Astrocyte (in vitro differentiated cells and primary cell): ENCODE results near the gene SNRPD3. TPM values are rescaled to one million over a fixed set of nuclear protein-coding genes. Genes with fewer than 3 reads are reported as not detected.

Source experiments
- DNase-seq: peaks from one replicate; pipeline ENCODE4 v3.0.0-alpha.2; 2010; ENCODE audit warnings: low read depth
- FAIRE-seq: peaks from 2 replicates; lab custom pipeline; 2011; peaks lifted over from hg19 to GRCh38; lab: Jason Lieb, UNC
- H2AFZ ChIP-seq: 2 replicates; pipeline ENCODE4 v1.6.0; 2012; ENCODE audit warnings: low read depth, low read length, inconsistent platforms
- H3K27ac ChIP-seq: 2 replicates; pipeline ENCODE4 v1.5.1; 2011; ENCODE audit warnings: low read depth, low read length, inconsistent platforms
- H3K27me3 ChIP-seq: 2 replicates; pipeline ENCODE4 v1.6.0; 2011; ENCODE audit warnings: low read length, inconsistent platforms; ENCODE audit not compliant: insufficient read depth
- H3K36me3 ChIP-seq: 2 replicates; pipeline ENCODE4 v1.5.1; 2011; ENCODE audit warnings: low read length, inconsistent platforms; ENCODE audit not compliant: insufficient read depth
- H3K4me1 ChIP-seq: 2 replicates; pipeline ENCODE4 v1.5.1; 2011; ENCODE audit warnings: low read length, inconsistent platforms; ENCODE audit not compliant: insufficient read depth
- H3K4me2 ChIP-seq: 2 replicates; pipeline ENCODE4 v1.6.0; 2012; ENCODE audit warnings: low read length, inconsistent platforms
- H3K4me3 ChIP-seq: 2 replicates; pipeline ENCODE4 v1.5.1; 2011; ENCODE audit warnings: low read depth, mild to moderate bottlenecking, low read length, inconsistent platforms; ENCODE audit not compliant: insufficient read depth
- H3K79me2 ChIP-seq: 2 replicates; pipeline ENCODE4 v1.6.0; 2012; ENCODE audit warnings: mild to moderate bottlenecking, low read length, inconsistent platforms; ENCODE audit not compliant: insufficient read depth
- H3K9ac ChIP-seq: 2 replicates; pipeline ENCODE4 v1.6.0; 2012; ENCODE audit warnings: mild to moderate bottlenecking, low read length, inconsistent platforms
- H3K9me3 ChIP-seq: 2 replicates; pipeline ENCODE4 v1.5.1; 2012; ENCODE audit warnings: low read depth, mild to moderate bottlenecking, low read length, inconsistent platforms; ENCODE audit not compliant: insufficient read depth
- H4K20me1 ChIP-seq: 2 replicates; pipeline ENCODE4 v1.6.0; 2012; ENCODE audit warnings: low read length, inconsistent platforms; ENCODE audit not compliant: insufficient read depth
- H3K27ac Mint-ChIP-seq: one replicate; pipeline ENCODE4 v1.8.0; 2021; ENCODE audit warnings: mild to moderate bottlenecking, mixed read lengths; ENCODE audit not compliant: unreplicated experiment
- H3K27me3 Mint-ChIP-seq: one replicate; pipeline ENCODE4 v1.8.0; 2021; ENCODE audit warnings: low read depth, mixed read lengths; ENCODE audit not compliant: unreplicated experiment
- H3K36me3 Mint-ChIP-seq: one replicate; pipeline ENCODE4 v1.8.0; 2021; ENCODE audit warnings: low read depth, mixed read lengths; ENCODE audit not compliant: unreplicated experiment
- H3K4me1 Mint-ChIP-seq: one replicate; pipeline ENCODE4 v1.8.0; 2021; ENCODE audit warnings: low read depth, mixed read lengths; ENCODE audit not compliant: unreplicated experiment
- H3K4me3 Mint-ChIP-seq: one replicate; pipeline ENCODE4 v1.8.0; 2021; ENCODE audit warnings: mild to moderate bottlenecking, moderate library complexity, mixed read lengths; ENCODE audit not compliant: unreplicated experiment
- H3K9me3 Mint-ChIP-seq: one replicate; pipeline ENCODE4 v1.8.0; 2021; ENCODE audit warnings: mild to moderate bottlenecking, mixed read lengths; ENCODE audit not compliant: unreplicated experiment
- CTCF ChIP-seq: IDR thresholded peaks from 2 replicates; pipeline ENCODE4 v1.5.1; 2011; ENCODE audit warnings: low read depth, mild to moderate bottlenecking, inconsistent platforms, low read length, moderate library complexity; ENCODE audit not compliant: insufficient read depth
- EZH2 ChIP-seq: IDR thresholded peaks from 2 replicates; pipeline ENCODE4 v1.6.1; 2012; ENCODE audit warnings: mild to moderate bottlenecking, low read length, inconsistent platforms; ENCODE audit not compliant: insufficient read depth
- total RNA-seq: library from RNA; stranded (reverse); gene quantifications from 2 replicates; pipeline ENCODE4 v1.2.1, GENCODE V29; 2021

The SNRPD3 gene
- total RNA-seq, 1 donor from 2014 or later = 97.3 TPM

- H3K9me3 ChIP-seq = no peaks in the 10 kb centered on the region
- Mint-ChIP-seq H3K4me1 (peaks cover 20% of the 10 kb centered on the region), H3K27ac (no peak overlapping the region), H3K4me3 (no peak overlapping the region), H3K36me3 (no peaks in the 10 kb centered on the region), H3K9me3 (no peaks in the 10 kb centered on the region), H3K27me3 (peaks cover 17% of the 10 kb centered on the region)
- H4K20me1 ChIP-seq = no peaks in the 10 kb centered on the region
- TF ChIP-seq EZH2 (no peak), CTCF (no peak)
- H3K4me3 ChIP-seq = no peak overlapping the region
- H3K4me2 ChIP-seq = no peak overlapping the region
- H3K79me2 ChIP-seq = no peaks in the 10 kb centered on the region
- no peak overlapping the region for H3K9ac ChIP-seq
- H2AFZ ChIP-seq = no peak overlapping the region
- no peaks in the 10 kb centered on the region for H3K36me3 ChIP-seq
- DNase-seq = no peak
- no peak for FAIRE-seq
- peaks cover 13% of the 10 kb centered on the region for H3K27me3 ChIP-seq
- peaks cover 8% of the 10 kb centered on the region for H3K4me1 ChIP-seq
- no peak overlapping the region for H3K27ac ChIP-seq
These were observed 42.2 kb upstream of the SNRPD3 start for GRCh38 chr22:24513378-24514240.

DNA sequence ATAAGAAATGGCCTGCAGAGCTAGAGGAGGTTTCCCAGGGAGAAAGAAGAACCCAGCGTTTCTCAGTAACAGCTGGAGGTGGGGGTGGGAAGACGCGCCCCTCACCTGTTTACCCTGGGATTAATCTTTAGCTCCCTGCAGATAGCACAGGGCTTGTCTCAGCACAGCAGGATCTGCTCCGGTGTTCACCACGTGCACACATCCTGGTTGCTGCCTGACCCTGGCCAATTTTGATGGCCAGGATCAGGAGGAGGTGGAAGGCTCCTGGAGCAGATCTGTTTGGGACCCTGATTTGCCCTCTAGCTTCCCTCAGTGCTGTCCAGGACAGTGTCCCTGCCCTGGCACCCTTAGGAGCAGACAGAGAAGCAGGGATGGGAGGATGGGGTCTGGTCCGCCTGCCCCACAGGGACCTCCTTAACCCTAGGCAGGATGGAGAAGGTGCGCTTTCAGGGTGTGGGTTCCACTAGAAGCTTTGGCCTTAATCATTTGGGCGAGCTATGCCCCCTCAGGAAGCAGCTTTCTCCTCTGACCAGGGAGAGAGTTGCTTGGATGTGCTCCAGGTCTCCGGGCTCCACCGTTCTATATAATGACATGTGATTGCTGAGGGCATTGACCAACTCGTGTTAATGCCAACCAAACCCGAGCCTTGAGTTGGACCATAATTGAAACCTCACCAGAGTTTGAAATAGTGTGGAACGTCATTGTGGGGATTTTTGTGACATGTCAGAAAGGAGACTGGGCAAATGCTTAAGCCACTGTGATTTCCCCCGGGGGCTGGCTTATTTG, 41.4 kb upstream of the SNRPD3 start:
- Mint-ChIP-seq H3K27me3 (peaks cover 23% of the 10 kb centered on the region), H3K27ac (no peak overlapping the region), H3K4me3 (no peak overlapping the region), H3K9me3 (no peaks in the 10 kb centered on the region), H3K4me1 (peaks cover 20% of the 10 kb centered on the region), H3K36me3 (no peaks in the 10 kb centered on the region)
- Histone ChIP-seq H3K36me3 (no peaks in the 10 kb centered on the region), H3K4me3 (no peak overlapping the region), H4K20me1 (no peaks in the 10 kb centered on the region), H3K27me3 (peaks cover 13% of the 10 kb centered on the region), H3K27ac (no peak overlapping the region), H3K9ac (no peak overlapping the region), H2AFZ (no peak overlapping the region), H3K4me2 (no peak overlapping the region), H3K9me3 (no peaks in the 10 kb centered on the region), H3K4me1 (peaks cover 8% of the 10 kb centered on the region), H3K79me2 (no peaks in the 10 kb centered on the region)
- TF ChIP-seq CTCF = no peak
- TF ChIP-seq EZH2 = no peak
- DNase-seq (no peak), FAIRE-seq (no peak)
